ENCODE data around the gene BPIFB6. TPM values are rescaled to one million over a fixed set of nuclear protein-coding genes. Genes with fewer than 3 reads are reported as not detected.

Gene BPIFB6
- total RNA-seq, 1 donor = not detected

- H3K79me2 ChIP-seq (ENCODE audit: insufficient read depth, low read length) = no peaks in the 10 kb centered on the region
- H3K4me3 ChIP-seq (ENCODE audit: insufficient read depth, low read length) = no peak overlapping the region
- no peaks in the 10 kb centered on the region for H3K4me1 ChIP-seq (ENCODE audit: insufficient read depth, low read length)
- no peaks in the 10 kb centered on the region for H3K27me3 ChIP-seq (ENCODE audit: insufficient read depth, low read length)
- no peaks in the 10 kb centered on the region for H3K9me3 ChIP-seq (ENCODE audit: low read depth, low read length)
- TF ChIP-seq CTCF (IDR thresholded peaks at IDR 0.05; ENCODE audit: extremely low read depth, low read depth, low read length) = no peak
- no peak overlapping the region for H3K4me2 ChIP-seq (ENCODE audit: insufficient read depth, low read length)
- no peak overlapping the region for H2AFZ ChIP-seq (ENCODE audit: low read length)
- peak; percentile 10 for DNase-seq (ENCODE audit: insufficient read length, low spot score, missing footprints)
- no peaks in the 10 kb centered on the region for H3K36me3 ChIP-seq (ENCODE audit: insufficient read depth, low read length)
- no peaks in the 10 kb centered on the region for H4K20me1 ChIP-seq (ENCODE audit: insufficient read depth, low read length)
- H3K27ac ChIP-seq (ENCODE audit: low read depth, low read length) = no peak overlapping the region
Measured at GRCh38 chr20:33026779-33027759, 4.4 kb upstream of the BPIFB6 start.

- Histone ChIP-seq H3K4me3 (ENCODE audit: insufficient read depth, low read length) (no peak overlapping the region), H3K27me3 (ENCODE audit: insufficient read depth, low read length) (no peaks in the 10 kb centered on the region), H3K79me2 (ENCODE audit: insufficient read depth, low read length) (no peaks in the 10 kb centered on the region), H3K4me2 (ENCODE audit: insufficient read depth, low read length) (no peak overlapping the region), H3K27ac (ENCODE audit: low read depth, low read length) (no peak overlapping the region), H2AFZ (ENCODE audit: low read length) (no peak overlapping the region), H3K36me3 (ENCODE audit: insufficient read depth, low read length) (no peaks in the 10 kb centered on the region), H3K9me3 (ENCODE audit: low read depth, low read length) (no peaks in the 10 kb centered on the region), H3K4me1 (ENCODE audit: insufficient read depth, low read length) (no peaks in the 10 kb centered on the region), H4K20me1 (ENCODE audit: insufficient read depth, low read length) (no peaks in the 10 kb centered on the region)
- DNase-seq (ENCODE audit: insufficient read length, low spot score, missing footprints) = peak; percentile 44
- TF ChIP-seq CTCF (IDR thresholded peaks at IDR 0.05; ENCODE audit: extremely low read depth, low read depth, low read length) = no peak
Measured at GRCh38 chr20:33027769-33028751, 3.4 kb upstream of the BPIFB6 start.

GRCh38 chr20:33028875-33029274 is 2.6 kb upstream of the BPIFB6 start:
- Histone ChIP-seq H3K27ac (ENCODE audit: low read depth, low read length) (no peak overlapping the region), H3K27me3 (ENCODE audit: insufficient read depth, low read length) (no peaks in the 10 kb centered on the region), H4K20me1 (ENCODE audit: insufficient read depth, low read length) (no peaks in the 10 kb centered on the region), H3K4me3 (ENCODE audit: insufficient read depth, low read length) (no peak overlapping the region), H3K4me2 (ENCODE audit: insufficient read depth, low read length) (no peak overlapping the region), H3K9me3 (ENCODE audit: low read depth, low read length) (no peaks in the 10 kb centered on the region), H3K79me2 (ENCODE audit: insufficient read depth, low read length) (no peaks in the 10 kb centered on the region), H2AFZ (ENCODE audit: low read length) (no peak overlapping the region), H3K36me3 (ENCODE audit: insufficient read depth, low read length) (no peaks in the 10 kb centered on the region), H3K4me1 (ENCODE audit: insufficient read depth, low read length) (no peaks in the 10 kb centered on the region)
- no peak for DNase-seq (ENCODE audit: insufficient read length, low spot score, missing footprints)
- TF ChIP-seq CTCF (IDR thresholded peaks at IDR 0.05; ENCODE audit: extremely low read depth, low read depth, low read length) = no peak

Measured in osteoblast (primary cell).